T-helper 1 cell treated with Interleukin-12 subunit alpha and Interleukin-12 subunit beta and Interleukin-4 antibody, amounts not matched to agents 30 ng/mL and 1 ng/mL, for 36 hours (primary cell): ENCODE data around the gene RUNX2. TPM values are rescaled to one million over a fixed set of nuclear protein-coding genes. Genes with fewer than 3 reads are reported as not detected.

Source experiments
- intact Hi-C: fragments of 100-400 bp; cut with micrococcal nuclease; formaldehyde crosslinking; loops from one replicate; pipeline ENCODE4 v1.15.1; 2024
- total RNA-seq: library from RNA; stranded (reverse); gene quantifications from 2 replicates; pipeline ENCODE4 v1.2.3, GENCODE V29; 2022

RUNX2 gene
- total RNA-seq, 1 donor from 2014 or later: 14.6 TPM

GRCh38 chr6:45606831-45607400 is 278.8 kb downstream of the RUNX2 start:
- intact Hi-C loops: no loop called here

GRCh38 chr6:45607798-45608197 is 279.7 kb downstream of the RUNX2 start:
- intact Hi-C loops: no loop called here

- intact Hi-C loops: no loop called here
These were observed 280.3 kb downstream of the RUNX2 start for GRCh38 chr6:45608252-45608913.

GRCh38 chr6:45609141-45609638 is 281.1 kb downstream of the RUNX2 start:
- intact Hi-C loops: no loop called here

- intact Hi-C loops: no loop called here
These were observed 282.2 kb downstream of the RUNX2 start for GRCh38 chr6:45610374-45610773.

GRCh38 chr6:45610832-45611231 is 282.7 kb downstream of the RUNX2 start:
- intact Hi-C loops: no loop called here

- intact Hi-C loops: no loop called here
These were observed 283.4 kb downstream of the RUNX2 start for GRCh38 chr6:45611491-45611890.

GRCh38 chr6:45613656-45614055 is 285.5 kb downstream of the RUNX2 start:
- intact Hi-C loops: no loop called here

GRCh38 chr6:45614488-45615285 is 286.6 kb downstream of the RUNX2 start:
- intact Hi-C loops: no loop called here

- intact Hi-C loops: no loop called here
These were observed 288.1 kb downstream of the RUNX2 start for GRCh38 chr6:45616209-45616608.

- intact Hi-C loops: no loop called here
These were observed 289.3 kb downstream of the RUNX2 start for GRCh38 chr6:45617441-45617840.

- intact Hi-C loops: no loop called here
These were observed 290.1 kb downstream of the RUNX2 start for GRCh38 chr6:45618259-45618658.

GRCh38 chr6:45619211-45619760 is 291.2 kb downstream of the RUNX2 start:
- intact Hi-C loops: no loop called here

GRCh38 chr6:45619994-45620471 is 291.9 kb downstream of the RUNX2 start:
- intact Hi-C loops: no loop called here

GRCh38 chr6:45624228-45624627 is 296.1 kb downstream of the RUNX2 start:
- intact Hi-C loops: no loop called here

GRCh38 chr6:45625191-45625664 is 297.1 kb downstream of the RUNX2 start:
- intact Hi-C loops: no loop called here

GRCh38 chr6:45626087-45626891 is 298.2 kb downstream of the RUNX2 start:
- intact Hi-C loops: no loop called here

- intact Hi-C loops: no loop called here
These were observed 302.2 kb downstream of the RUNX2 start for GRCh38 chr6:45630314-45630713.

GRCh38 chr6:45630801-45631200 is 302.7 kb downstream of the RUNX2 start:
- intact Hi-C loops: no loop called here

GRCh38 chr6:45631396-45631795 is 303.3 kb downstream of the RUNX2 start:
- intact Hi-C loops: no loop called here
